Esophagus muscularis mucosa (tissue), 4 donors: ENCODE results near the gene POLR3B. TPM values are rescaled to one million over a fixed set of nuclear protein-coding genes. Genes with fewer than 3 reads are reported as not detected.

ENCODE experiments used
- DNase-seq: peaks from one replicate; pipeline ENCODE4 v3.0.0-alpha.2; 2017; ENCODE audit errors: extremely low spot score
- H3K27ac ChIP-seq, 4 donors: fragments of 200-600 bp; sonication (generic); replicated peaks in 1 of 4; 1 replicate in 3 of 4; 2 replicates in 1 of 4; pipeline ENCODE4 v1.5.1; 2016 to 2019; ENCODE audit warnings: mild to moderate bottlenecking in 1 of 4
- H3K27me3 ChIP-seq, 4 donors: fragments of 200-600 bp; sonication (generic); one replicate each; pipeline versions ENCODE4 v1.5.1 to v1.6.0; 2016 to 2019
- H3K36me3 ChIP-seq, 4 donors: fragments of 200-600 bp; sonication (generic); one replicate each; pipeline ENCODE4 v1.5.1; 2016 to 2019
- H3K4me1 ChIP-seq, 4 donors: fragments of 200-600 bp; sonication (generic); one replicate each; pipeline ENCODE4 v1.5.1; 2016 to 2019
- H3K4me3 ChIP-seq, 4 donors: fragments of 200-600 bp; sonication (generic); 1 replicate in 2 of 4; 2 replicates in 2 of 4; pipeline ENCODE4 v1.5.1; 2016 to 2019; ENCODE audit warnings: mild to moderate bottlenecking in 4 of 4, moderate library complexity in 1 of 4
- H3K9me3 ChIP-seq, 4 donors: fragments of 200-600 bp; sonication (generic); 1 replicate in 3 of 4; 2 replicates in 1 of 4; pipeline ENCODE4 v1.5.1; 2016 to 2019
- EP300 ChIP-seq: sonication (generic); formaldehyde crosslinking; IDR thresholded peaks from one replicate; pipeline ENCODE4 v1.6.1; 2017; ENCODE audit warnings: antibody characterized with exemption
- POLR2A ChIP-seq: fragments of 450-650 bp; IDR thresholded peaks from one replicate; pipeline ENCODE4 v1.6.1; 2017; ENCODE audit warnings: antibody characterized with exemption, moderate library complexity, mild to moderate bottlenecking, low read depth
- POLR2AphosphoS5 ChIP-seq, 2 donors: sonication (generic); formaldehyde crosslinking; IDR thresholded peaks; one replicate each; pipeline ENCODE4 v1.6.1; 2017; ENCODE audit warnings: antibody characterized with exemption in 2 of 2
- WGBS: methylation state at CpG from one replicate; pipeline ENCODE4 v1.1.5; 2018; 5-methylcytosine and 5-hydroxymethylcytosine counted together
- intact Hi-C: fragments of 100-400 bp; cut with DNase I; formaldehyde crosslinking; loops from one replicate; pipeline ENCODE4 v1.15.1; 2023
- total RNA-seq, 4 donors: library from RNA; depleted of rRNA; stranded (reverse); fragments of >200 nt; gene quantifications; one replicate each; pipeline versions ENCODE4 v1.1.0 to v1.2.1, GENCODE V29; 2016
- TF ChIP-seq, protein P1 (sequence below), 3 experiments: fragments of 200-600 bp in 2 of 3; fragments of 450-650 bp in 1 of 3; sonication (generic) in 2 of 3; IDR thresholded peaks; one replicate each; pipeline ENCODE4 v1.5.1; 2017 to 2019; ENCODE audit warnings: antibody characterized with exemption in 3 of 3, mild to moderate bottlenecking in 2 of 3, moderate library complexity in 1 of 3

Gene POLR3B
- total RNA-seq, 4 donors from 2014 or later, result 4.2 to 6.1 (median 5.3) TPM

DNA sequence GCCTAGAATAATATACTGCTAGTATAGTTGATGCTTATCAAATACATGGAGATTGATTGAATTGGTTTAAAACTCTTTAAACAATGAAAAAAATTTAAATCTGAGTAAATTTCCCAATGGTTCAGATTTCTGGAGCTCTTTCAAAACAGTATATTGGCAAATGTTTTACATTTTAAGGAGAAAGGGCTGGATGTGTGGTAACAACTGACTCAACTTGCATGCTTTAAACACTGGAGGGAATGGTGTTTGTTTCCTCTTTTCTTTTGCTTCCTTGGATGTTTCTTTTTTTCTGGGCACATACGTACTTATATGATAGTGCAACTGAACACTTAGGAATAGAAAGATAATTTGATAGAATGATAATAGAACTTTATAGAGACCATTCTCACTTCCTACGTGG is 151.4 kb downstream of the POLR3B start:
- intact Hi-C loops, result no loop called here
- no peaks in the 10 kb centered on the region for H3K9me3 ChIP-seq
- no peaks in the 10 kb centered on the region for H3K4me1 ChIP-seq
- H3K27me3 ChIP-seq, result no peaks in the 10 kb centered on the region
- H3K27ac ChIP-seq, result no peak overlapping the region
- no peak for DNase-seq
- H3K36me3 ChIP-seq, result peaks cover 13 to 52% (median 21%) of the 10 kb centered on the region in 4 donors
- no peak overlapping the region for H3K4me3 ChIP-seq
- TF ChIP-seq, protein P1, sequence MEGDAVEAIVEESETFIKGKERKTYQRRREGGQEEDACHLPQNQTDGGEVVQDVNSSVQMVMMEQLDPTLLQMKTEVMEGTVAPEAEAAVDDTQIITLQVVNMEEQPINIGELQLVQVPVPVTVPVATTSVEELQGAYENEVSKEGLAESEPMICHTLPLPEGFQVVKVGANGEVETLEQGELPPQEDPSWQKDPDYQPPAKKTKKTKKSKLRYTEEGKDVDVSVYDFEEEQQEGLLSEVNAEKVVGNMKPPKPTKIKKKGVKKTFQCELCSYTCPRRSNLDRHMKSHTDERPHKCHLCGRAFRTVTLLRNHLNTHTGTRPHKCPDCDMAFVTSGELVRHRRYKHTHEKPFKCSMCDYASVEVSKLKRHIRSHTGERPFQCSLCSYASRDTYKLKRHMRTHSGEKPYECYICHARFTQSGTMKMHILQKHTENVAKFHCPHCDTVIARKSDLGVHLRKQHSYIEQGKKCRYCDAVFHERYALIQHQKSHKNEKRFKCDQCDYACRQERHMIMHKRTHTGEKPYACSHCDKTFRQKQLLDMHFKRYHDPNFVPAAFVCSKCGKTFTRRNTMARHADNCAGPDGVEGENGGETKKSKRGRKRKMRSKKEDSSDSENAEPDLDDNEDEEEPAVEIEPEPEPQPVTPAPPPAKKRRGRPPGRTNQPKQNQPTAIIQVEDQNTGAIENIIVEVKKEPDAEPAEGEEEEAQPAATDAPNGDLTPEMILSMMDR (IDR thresholded peaks at IDR 0.05), result no peak
- TF ChIP-seq EP300 (no peak), POLR2AphosphoS5 (IDR thresholded peaks at IDR 0.05) (no peak), POLR2A (no peak)
- WGBS, result 85% methylated on average over 2 of the region's 2 CpGs

DNA sequence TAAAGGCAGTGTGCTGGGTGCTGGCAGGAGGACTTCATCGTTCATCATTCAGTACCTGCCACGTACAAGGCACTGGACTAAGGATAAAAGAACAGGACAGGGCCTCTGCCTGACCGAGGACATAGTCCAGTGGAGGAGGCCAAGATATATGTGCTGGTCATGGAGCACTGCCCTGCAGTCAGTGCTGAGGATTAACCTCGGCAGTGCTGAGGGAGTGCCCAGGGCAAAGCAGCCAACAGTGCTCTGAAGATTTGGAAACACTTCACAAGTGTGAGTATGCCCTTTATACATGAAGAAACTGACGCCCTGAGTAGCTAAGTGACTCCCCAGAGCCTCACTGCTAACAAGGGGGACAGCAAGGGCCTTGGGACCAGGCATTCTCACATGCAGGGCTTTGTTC is 153.8 kb downstream of the POLR3B start:
- no peaks in the 10 kb centered on the region for H3K4me1 ChIP-seq
- no peak overlapping the region for H3K27ac ChIP-seq
- no peak overlapping the region for H3K4me3 ChIP-seq
- WGBS, result 70% methylated on average over 5 of the region's 5 CpGs
- H3K36me3 ChIP-seq, result peaks cover 0 to 30% (median 6%) of the 10 kb centered on the region in 4 donors
- no peaks in the 10 kb centered on the region for H3K9me3 ChIP-seq
- H3K27me3 ChIP-seq, result no peaks in the 10 kb centered on the region
- DNase-seq, result no peak
- no peak for TF ChIP-seq POLR2A
- no peak for TF ChIP-seq EP300
- TF ChIP-seq, protein P1 (IDR thresholded peaks at IDR 0.05), result no peak
- no peak for TF ChIP-seq POLR2AphosphoS5 (IDR thresholded peaks at IDR 0.05)
- intact Hi-C loops, result no loop called here

DNA sequence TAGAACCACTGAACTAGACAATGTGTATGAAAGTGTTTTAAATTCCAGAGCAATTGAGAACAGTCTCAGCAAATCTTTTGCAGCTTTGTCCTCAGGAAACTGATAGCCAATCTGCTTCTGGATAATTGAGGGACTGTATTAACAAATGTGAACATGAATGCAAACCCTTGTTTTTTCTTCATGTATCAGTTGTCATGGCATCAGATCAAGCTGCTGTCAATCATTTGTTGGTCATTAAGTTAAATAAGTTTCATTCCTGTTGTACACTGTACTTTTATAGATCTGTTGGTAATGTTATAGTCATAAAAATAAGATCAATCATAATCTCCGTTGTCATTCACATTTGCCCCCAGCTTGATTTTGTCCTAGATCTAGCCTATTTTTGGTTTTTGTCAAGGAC is 159.8 kb downstream of the POLR3B start:
- Histone ChIP-seq H3K27ac (no peak overlapping the region), H3K36me3 (no peaks in the 10 kb centered on the region), H3K27me3 (peaks cover 0 to 13% (median 0%) of the 10 kb centered on the region in 4 donors), H3K4me1 (no peaks in the 10 kb centered on the region), H3K4me3 (no peak overlapping the region), H3K9me3 (no peaks in the 10 kb centered on the region)
- WGBS, result 96% methylated on average over 1 of the region's 1 CpG
- DNase-seq, result no peak
- intact Hi-C loops, result no loop called here
- TF ChIP-seq EP300 (no peak), POLR2A (no peak), POLR2AphosphoS5 (IDR thresholded peaks at IDR 0.05) (no peak)
- TF ChIP-seq, protein P1 (IDR thresholded peaks at IDR 0.05), result no peak

DNA sequence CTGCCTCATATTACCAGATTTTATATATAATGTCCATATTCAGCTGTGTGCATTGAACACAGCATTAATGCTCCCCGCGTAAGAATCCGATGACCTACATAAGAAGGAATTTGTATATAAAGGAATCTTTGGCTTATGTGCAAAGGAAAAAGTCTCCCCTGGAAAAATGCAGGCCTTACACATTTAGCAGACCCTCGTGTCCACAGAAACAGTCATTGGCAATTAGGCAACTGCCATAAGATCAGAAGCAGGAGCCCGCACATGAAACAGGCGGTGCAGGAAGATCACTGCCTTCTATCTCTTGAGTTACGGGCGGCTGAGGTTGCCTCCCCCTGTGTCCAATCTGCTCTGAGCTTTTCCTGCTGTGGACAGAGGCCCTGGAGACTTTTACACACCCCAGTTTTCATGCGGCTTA is 162.1 kb downstream of the POLR3B start:
- peak; percentile 70 for DNase-seq
- no peak overlapping the region for H3K27ac ChIP-seq
- H3K9me3 ChIP-seq, result no peaks in the 10 kb centered on the region
- no peak overlapping the region for H3K4me3 ChIP-seq
- 24% methylated on average over 7 of the region's 9 CpGs for WGBS
- TF ChIP-seq POLR2A (no peak), EP300 (no peak), POLR2AphosphoS5 (IDR thresholded peaks at IDR 0.05) (no peak)
- TF ChIP-seq, protein P1 (IDR thresholded peaks at IDR 0.05), result no peak
- no peaks in the 10 kb centered on the region for H3K36me3 ChIP-seq
- peaks cover 0 to 13% (median 0%) of the 10 kb centered on the region in 4 donors for H3K27me3 ChIP-seq
- no peaks in the 10 kb centered on the region for H3K4me1 ChIP-seq
- intact Hi-C loops, result no loop called here

DNA sequence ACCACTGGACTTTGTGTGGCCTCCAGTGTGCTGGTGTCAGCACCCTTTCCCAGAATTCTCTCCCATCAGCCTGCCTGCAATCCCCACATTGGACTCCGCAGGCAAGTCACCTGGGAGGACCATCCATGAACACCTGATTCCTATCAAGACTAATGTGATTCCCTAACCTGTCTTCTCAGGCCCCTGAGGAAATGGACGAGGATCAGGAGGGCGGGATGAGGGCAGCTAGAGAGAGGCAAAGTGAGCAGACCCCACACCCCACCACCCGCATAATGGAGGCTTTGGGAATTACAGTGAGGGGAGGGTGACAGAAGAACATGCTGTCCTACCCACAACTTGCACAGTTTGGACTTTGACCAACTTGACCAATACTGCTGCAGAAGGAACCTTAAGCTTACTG is 164.4 kb downstream of the POLR3B start:
- intact Hi-C loops, result no loop called here
- Histone ChIP-seq H3K36me3 (no peaks in the 10 kb centered on the region), H3K9me3 (no peaks in the 10 kb centered on the region), H3K27ac (no peak overlapping the region), H3K27me3 (peaks cover 0 to 13% (median 0%) of the 10 kb centered on the region in 4 donors), H3K4me1 (no peaks in the 10 kb centered on the region), H3K4me3 (no peak overlapping the region)
- DNase-seq, result peak; percentile 91
- TF ChIP-seq EP300, result no peak
- TF ChIP-seq POLR2AphosphoS5 (IDR thresholded peaks at IDR 0.05), result no peak
- TF ChIP-seq POLR2A, result no peak
- TF ChIP-seq, protein P1 (IDR thresholded peaks at IDR 0.05), result no peak
- 97% methylated on average over 4 of the region's 4 CpGs for WGBS
